Measurements from ENCODE around the gene ZNF44.

The ZNF44 gene

GRCh38 chr19:12265921-12266704 is 28.6 kb downstream of the ZNF44 start:
- in situ Hi-C loops (cut with MboI; ENCODE audit: low sequenced_read_pairs), result no loop called here

- in situ Hi-C loops (cut with MboI; ENCODE audit: low sequenced_read_pairs), result no loop called here
Observed at GRCh38 chr19:12261554-12261953, 33.1 kb downstream of the ZNF44 start.

GRCh38 chr19:12260861-12261260 is 33.8 kb downstream of the ZNF44 start:
- in situ Hi-C loops (cut with MboI; ENCODE audit: low sequenced_read_pairs), result no loop called here

GRCh38 chr19:12260236-12260635 is 34.4 kb downstream of the ZNF44 start:
- in situ Hi-C loops (cut with MboI; ENCODE audit: low sequenced_read_pairs), result no loop called here

GRCh38 chr19:12255372-12255771 is 39.3 kb downstream of the ZNF44 start:
- in situ Hi-C loops (cut with MboI; ENCODE audit: low sequenced_read_pairs), result no loop called here

GRCh38 chr19:12247644-12248222 is 47.0 kb downstream of the ZNF44 start:
- in situ Hi-C loops (cut with MboI; ENCODE audit: low sequenced_read_pairs), result no loop called here

- in situ Hi-C loops (cut with MboI; ENCODE audit: low sequenced_read_pairs), result no loop called here
Observed at GRCh38 chr19:12244370-12244769, 50.3 kb downstream of the ZNF44 start.

GRCh38 chr19:12237143-12237839 is 57.4 kb downstream of the ZNF44 start:
- in situ Hi-C loops (cut with MboI; ENCODE audit: low sequenced_read_pairs), result no loop called here

GRCh38 chr19:12232961-12233360 is 61.7 kb downstream of the ZNF44 start:
- in situ Hi-C loops (cut with MboI; ENCODE audit: low sequenced_read_pairs), result no loop called here

GRCh38 chr19:12230751-12231733 is 63.6 kb downstream of the ZNF44 start:
- in situ Hi-C loops (cut with MboI; ENCODE audit: low sequenced_read_pairs), result no loop called here

GRCh38 chr19:12229990-12230389 is 64.7 kb downstream of the ZNF44 start:
- in situ Hi-C loops (cut with MboI; ENCODE audit: low sequenced_read_pairs), result no loop called here

- in situ Hi-C loops (cut with MboI; ENCODE audit: low sequenced_read_pairs), result no loop called here
Observed at GRCh38 chr19:12224676-12225075, 70.0 kb downstream of the ZNF44 start.

- in situ Hi-C loops (cut with MboI; ENCODE audit: low sequenced_read_pairs), result no loop called here
Observed at GRCh38 chr19:12222980-12223630, 71.6 kb downstream of the ZNF44 start.

Measured in HL-60/S4 (cell line).